ENCODE results near the gene SOX5.

SOX5 gene

GRCh38 chr12:23704992-23705943, 244.2 kb downstream of the SOX5 start:
- TF ChIP-seq CTCF (IDR thresholded peaks at IDR 0.05; ENCODE audit: low read depth, low read length): no peak
- DNase-seq (ENCODE audit: extremely low read depth, low read depth): no peak

- TF ChIP-seq CTCF (IDR thresholded peaks at IDR 0.05; ENCODE audit: low read depth, low read length): no peak
- no peak for DNase-seq (ENCODE audit: extremely low read depth, low read depth)
These were observed 246.4 kb downstream of the SOX5 start for GRCh38 chr12:23703051-23703450.

GRCh38 chr12:23699031-23699430, 250.4 kb downstream of the SOX5 start:
- no peak for DNase-seq (ENCODE audit: extremely low read depth, low read depth)
- no peak for TF ChIP-seq CTCF (IDR thresholded peaks at IDR 0.05; ENCODE audit: low read depth, low read length)

- DNase-seq (ENCODE audit: extremely low read depth, low read depth): no peak
- TF ChIP-seq CTCF (IDR thresholded peaks at IDR 0.05; ENCODE audit: low read depth, low read length): no peak
These were observed 254.6 kb downstream of the SOX5 start for GRCh38 chr12:23694920-23695319.

- no peak for TF ChIP-seq CTCF (IDR thresholded peaks at IDR 0.05; ENCODE audit: low read depth, low read length)
- no peak for DNase-seq (ENCODE audit: extremely low read depth, low read depth)
These were observed 255.2 kb downstream of the SOX5 start for GRCh38 chr12:23694307-23694706.

- TF ChIP-seq CTCF (IDR thresholded peaks at IDR 0.05; ENCODE audit: low read depth, low read length): no peak
- DNase-seq (ENCODE audit: extremely low read depth, low read depth): no peak
These were observed 261.5 kb downstream of the SOX5 start for GRCh38 chr12:23687947-23688346.

- no peak for DNase-seq (ENCODE audit: extremely low read depth, low read depth)
- TF ChIP-seq CTCF (IDR thresholded peaks at IDR 0.05; ENCODE audit: low read depth, low read length): no peak
These were observed 263.4 kb downstream of the SOX5 start for GRCh38 chr12:23686095-23686494.

Data from AG09319 (cell line).